ENCODE measurements around the gene FOXN3.

- TF ChIP-seq CTCF (IDR thresholded peaks at IDR 0.05; ENCODE audit: insufficient read depth, low read depth, low read length) (no peak), EZH2 (IDR thresholded peaks at IDR 0.05; ENCODE audit: insufficient read depth, low read length) (no peak)
Measured at GRCh38 chr14:89126461-89126860, 290.6 kb downstream of the FOXN3 start.

Data from astrocyte (in vitro differentiated cells and primary cell).